RWPE2 (cell line): Measurements from ENCODE around the gene ADGRB2.
A peak's percentile ranks its signal among the peaks of the same experiment; 100 is the strongest.

Source experiments
- ATAC-seq: fragments of 200-7000 bp; cut with Tn5 transposase; 3 replicates; pipeline ENCODE4 v1.9.1; 2021; ENCODE audit warnings: low read depth
- DNase-seq: peaks from one replicate; pipeline ENCODE4 v3.0.0-alpha.2; 2020; ENCODE audit warnings: low spot score
- H3K27ac ChIP-seq: fragments of 450-650 bp; 2 replicates; pipeline ENCODE4 v1.5.1; 2017; ENCODE audit warnings: mild to moderate bottlenecking; ENCODE audit not compliant: poor library complexity, severe bottlenecking
- H3K27me3 ChIP-seq: fragments of 250-450 bp; sonication (Bioruptor Pico); 2 replicates; pipeline ENCODE4 v1.5.1; 2021; ENCODE audit warnings: mild to moderate bottlenecking, moderate library complexity; ENCODE audit not compliant: insufficient read depth, poor library complexity, severe bottlenecking
- H3K36me3 ChIP-seq: fragments of 250-450 bp; sonication (Bioruptor Pico); 2 replicates; pipeline ENCODE4 v1.5.1; 2020; ENCODE audit warnings: low read depth, mild to moderate bottlenecking, moderate library complexity
- H3K4me1 ChIP-seq: fragments of 250-450 bp; sonication (Bioruptor Pico); 2 replicates; pipeline ENCODE4 v1.5.1; 2021; ENCODE audit warnings: mild to moderate bottlenecking, moderate library complexity; ENCODE audit not compliant: insufficient read depth, poor library complexity, severe bottlenecking
- H3K4me3 ChIP-seq: fragments of 250-450 bp; sonication (Bioruptor Pico); 2 replicates; pipeline ENCODE4 v1.5.1; 2021; ENCODE audit warnings: mild to moderate bottlenecking, moderate library complexity; ENCODE audit not compliant: severe bottlenecking
- H3K9me3 ChIP-seq: fragments of 250-450 bp; sonication (Bioruptor Pico); 2 replicates; pipeline ENCODE4 v1.5.1; 2021; ENCODE audit warnings: mild to moderate bottlenecking, moderate library complexity; ENCODE audit not compliant: severe bottlenecking
- CTCF ChIP-seq: fragments of 450-650 bp; IDR thresholded peaks from one replicate; pipeline ENCODE4 v1.5.1; 2017; ENCODE audit warnings: mild to moderate bottlenecking, moderate library complexity; ENCODE audit not compliant: poor library complexity, severe bottlenecking

Gene ADGRB2

DNA sequence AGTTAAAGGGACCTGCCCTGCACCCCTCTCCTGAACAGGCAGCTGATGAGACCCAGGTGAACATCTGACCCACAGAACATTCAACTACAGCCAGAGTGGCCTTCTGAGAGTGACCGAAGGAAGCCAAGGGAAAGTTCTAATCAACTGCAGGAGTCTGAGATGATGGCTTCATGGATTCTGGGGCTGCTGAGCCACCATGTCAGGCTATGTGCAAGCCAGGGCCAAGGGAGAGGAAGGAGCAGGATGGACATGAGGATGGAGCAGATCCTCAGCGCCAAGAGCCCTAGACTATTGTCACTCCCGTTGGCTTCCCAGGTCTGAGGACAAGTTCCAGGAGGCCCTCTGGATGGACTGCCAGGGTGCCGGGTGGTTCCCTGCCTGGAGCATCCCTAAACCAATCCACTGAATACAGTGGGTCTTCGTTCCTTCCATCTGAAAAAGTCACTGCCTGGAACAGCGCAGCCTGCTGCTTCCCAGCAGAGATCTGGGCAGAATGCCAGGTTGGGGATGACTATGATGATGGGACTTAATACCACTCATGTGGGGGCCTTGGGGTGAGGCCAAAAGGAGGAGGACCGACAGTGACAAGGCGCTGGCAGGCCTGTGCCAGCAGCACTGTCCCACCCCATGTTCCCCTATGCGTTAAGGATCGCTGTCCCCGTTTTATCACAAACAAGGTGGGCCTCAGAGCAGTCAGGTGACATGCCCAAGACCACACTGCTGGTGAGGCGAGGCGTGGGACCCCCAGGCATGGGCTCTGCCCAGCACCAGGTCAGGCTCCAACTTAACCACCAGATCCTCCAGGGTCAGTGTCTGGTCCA, 31.9 kb upstream of the ADGRB2 start:
- no peaks in the 10 kb centered on the region for H3K9me3 ChIP-seq
- ATAC-seq, result no peak
- no peak overlapping the region for H3K27ac ChIP-seq
- no peaks in the 10 kb centered on the region for H3K27me3 ChIP-seq
- no peaks in the 10 kb centered on the region for H3K36me3 ChIP-seq
- TF ChIP-seq CTCF, result no peak
- no peak overlapping the region for H3K4me3 ChIP-seq
- peak; percentile 47 for DNase-seq
- peaks cover 5% of the 10 kb centered on the region for H3K4me1 ChIP-seq

DNA sequence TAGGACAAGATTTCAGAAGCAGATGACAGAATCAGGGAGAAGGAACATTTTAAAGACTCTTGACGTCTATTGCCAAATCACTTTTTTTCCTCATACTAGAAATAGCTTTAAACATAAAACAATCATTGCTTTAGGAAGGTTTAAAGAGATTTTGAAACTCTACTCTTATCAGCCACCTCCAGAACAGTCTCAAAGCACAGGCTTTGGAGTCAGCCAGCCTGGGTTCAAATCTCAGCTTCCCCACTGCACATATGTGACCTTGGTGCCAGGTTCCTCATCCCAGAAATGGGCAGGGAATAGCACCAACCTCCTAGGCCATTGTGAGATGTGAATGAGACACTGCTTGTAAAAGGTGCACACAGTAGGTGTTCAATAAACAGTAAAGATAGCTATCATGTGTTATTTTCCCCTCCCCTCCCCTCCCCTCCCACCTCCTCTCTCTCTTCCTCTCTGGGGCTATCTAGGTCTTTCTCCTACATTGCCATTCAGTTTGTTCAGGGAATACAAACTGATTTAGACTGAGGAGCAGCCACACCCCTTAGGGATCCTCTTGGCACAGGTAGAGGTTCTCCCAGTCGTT, 31.0 kb upstream of the ADGRB2 start:
- H3K27ac ChIP-seq, result no peak overlapping the region
- H3K9me3 ChIP-seq, result no peaks in the 10 kb centered on the region
- DNase-seq (no peak), ATAC-seq (no peak)
- H3K36me3 ChIP-seq, result no peaks in the 10 kb centered on the region
- no peaks in the 10 kb centered on the region for H3K27me3 ChIP-seq
- no peak overlapping the region for H3K4me3 ChIP-seq
- no peak for TF ChIP-seq CTCF
- H3K4me1 ChIP-seq, result peaks cover 5% of the 10 kb centered on the region

DNA sequence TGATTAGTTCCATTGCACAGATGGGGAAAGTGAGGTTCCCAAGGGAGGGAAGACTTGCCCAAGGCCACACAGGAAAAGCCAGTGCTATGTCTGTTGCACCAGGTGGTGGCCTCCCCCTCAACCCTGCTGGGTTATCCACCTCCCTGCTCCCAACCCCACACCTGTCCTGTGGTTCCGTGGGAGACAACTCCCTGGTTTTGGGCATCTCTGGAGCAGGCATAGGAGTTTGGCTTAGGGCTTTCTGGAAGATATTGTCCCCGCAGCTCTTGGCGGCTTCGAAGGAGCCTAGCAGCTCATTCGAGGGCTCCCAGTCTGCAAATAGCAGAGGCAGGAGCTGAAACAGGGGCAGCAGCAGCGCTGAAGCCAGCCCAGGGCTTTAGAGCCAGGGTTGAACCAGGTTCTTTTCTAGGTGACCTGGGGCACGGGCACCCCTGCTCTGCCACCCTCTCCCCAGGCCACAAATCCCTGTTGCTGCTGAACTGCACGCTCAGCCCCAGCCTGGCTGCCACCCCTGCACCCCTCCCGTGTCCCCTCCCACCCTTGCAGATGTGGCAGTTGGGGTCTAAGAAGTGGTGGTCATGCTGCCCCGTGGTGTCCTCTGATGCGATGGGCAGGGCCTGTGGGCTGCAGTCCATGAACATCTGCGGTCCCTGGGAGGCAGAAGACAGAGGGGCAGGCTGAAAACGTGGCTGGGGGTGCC, 29.6 kb upstream of the ADGRB2 start:
- TF ChIP-seq CTCF, result no peak
- H3K9me3 ChIP-seq, result no peaks in the 10 kb centered on the region
- H3K4me3 ChIP-seq, result no peak overlapping the region
- peak; percentile 36 for DNase-seq
- no peak overlapping the region for H3K27ac ChIP-seq
- H3K27me3 ChIP-seq, result no peaks in the 10 kb centered on the region
- H3K4me1 ChIP-seq, result no peaks in the 10 kb centered on the region
- H3K36me3 ChIP-seq, result no peaks in the 10 kb centered on the region
- no peak for ATAC-seq

DNA sequence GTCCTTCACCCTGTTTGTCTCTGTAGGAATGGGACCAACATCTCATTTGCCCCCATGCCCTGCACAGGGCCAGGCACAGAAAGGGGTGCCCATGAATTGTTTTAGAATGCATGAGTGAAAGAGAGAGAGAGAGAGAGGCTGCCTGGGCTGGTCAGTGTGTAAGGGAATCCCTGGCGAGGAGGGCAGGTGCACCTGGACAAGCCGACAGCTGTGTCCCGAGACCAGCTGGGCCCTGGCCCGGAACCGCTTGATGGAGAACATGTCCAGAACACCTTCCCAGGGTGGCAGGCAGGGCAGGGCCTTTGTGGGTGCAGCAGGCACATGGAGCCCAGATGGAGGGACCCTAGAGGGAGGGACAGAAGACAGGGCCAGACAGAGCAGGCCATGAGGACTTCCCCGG, 28.9 kb upstream of the ADGRB2 start:
- Histone ChIP-seq H3K9me3 (no peaks in the 10 kb centered on the region), H3K36me3 (no peaks in the 10 kb centered on the region), H3K27me3 (no peaks in the 10 kb centered on the region), H3K27ac (no peak overlapping the region), H3K4me1 (no peaks in the 10 kb centered on the region), H3K4me3 (no peak overlapping the region)
- ATAC-seq, result no peak
- no peak for TF ChIP-seq CTCF
- peak; percentile 65 for DNase-seq
